WTC11 (cell line): ENCODE results near the gene NUP214.

Experiments used
- ATF3 ChIP-seq: sonication (generic); formaldehyde crosslinking; conservative IDR thresholded peaks from 2 replicates; pipeline ENCODE4 v1.8.1; 2022; ENCODE audit warnings: mild to moderate bottlenecking, missing genetic modification reagents
- CREB1 ChIP-seq: sonication (generic); formaldehyde crosslinking; IDR thresholded peaks from 2 replicates; pipeline ENCODE4 v1.8.0; 2023; ENCODE audit warnings: mild to moderate bottlenecking, missing genetic modification reagents
- FOXJ3 ChIP-seq: sonication (generic); formaldehyde crosslinking; IDR thresholded peaks from 2 replicates; pipeline ENCODE4 v1.9.0; 2021; ENCODE audit warnings: missing genetic modification reagents, mild to moderate bottlenecking, borderline replicate concordance
- HMGA2 ChIP-seq: fragments of 250-450 bp; sonication (Bioruptor Pico); IDR thresholded peaks from 2 replicates; pipeline ENCODE4 v1.4.0; 2021; ENCODE audit warnings: mild to moderate bottlenecking, moderate library complexity
- NR3C1 ChIP-seq: sonication (generic); formaldehyde crosslinking; conservative IDR thresholded peaks from 2 replicates; pipeline ENCODE4 v1.8.1; 2023; ENCODE audit warnings: low read depth, mild to moderate bottlenecking, missing genetic modification reagents
- TCF7 ChIP-seq: sonication (generic); formaldehyde crosslinking; IDR thresholded peaks from 2 replicates; pipeline ENCODE4 v1.8.0; 2022; ENCODE audit warnings: mild to moderate bottlenecking, low read depth, missing genetic modification reagents, moderate library complexity
- USF1 ChIP-seq: sonication (generic); formaldehyde crosslinking; IDR thresholded peaks from 2 replicates; pipeline ENCODE4 v1.8.0; 2022; ENCODE audit warnings: mild to moderate bottlenecking, missing genetic modification reagents
- ZNF138 ChIP-seq: sonication (generic); formaldehyde crosslinking; conservative IDR thresholded peaks from 2 replicates; pipeline ENCODE4 v1.8.1; 2022; ENCODE audit warnings: mild to moderate bottlenecking, moderate library complexity, missing genetic modification reagents
- ZNF423 ChIP-seq: fragments of 250-450 bp; sonication (Bioruptor Pico); IDR thresholded peaks from 2 replicates; pipeline ENCODE4 v2.1.2; 2022; ENCODE audit warnings: mild to moderate bottlenecking, moderate library complexity
- TF ChIP-seq, protein P1 (sequence below): sonication (generic); formaldehyde crosslinking; IDR thresholded peaks from 2 replicates; pipeline ENCODE4 v1.8.0; 2022; ENCODE audit warnings: mild to moderate bottlenecking, missing genetic modification reagents

GRCh38 chr9:131217331-131218031 lies 92.1 kb downstream of the NUP214 start:
- no peak for TF ChIP-seq TCF7
- TF ChIP-seq USF1 (CRISPR knock-in tag): no peak
- TF ChIP-seq, protein P1, sequence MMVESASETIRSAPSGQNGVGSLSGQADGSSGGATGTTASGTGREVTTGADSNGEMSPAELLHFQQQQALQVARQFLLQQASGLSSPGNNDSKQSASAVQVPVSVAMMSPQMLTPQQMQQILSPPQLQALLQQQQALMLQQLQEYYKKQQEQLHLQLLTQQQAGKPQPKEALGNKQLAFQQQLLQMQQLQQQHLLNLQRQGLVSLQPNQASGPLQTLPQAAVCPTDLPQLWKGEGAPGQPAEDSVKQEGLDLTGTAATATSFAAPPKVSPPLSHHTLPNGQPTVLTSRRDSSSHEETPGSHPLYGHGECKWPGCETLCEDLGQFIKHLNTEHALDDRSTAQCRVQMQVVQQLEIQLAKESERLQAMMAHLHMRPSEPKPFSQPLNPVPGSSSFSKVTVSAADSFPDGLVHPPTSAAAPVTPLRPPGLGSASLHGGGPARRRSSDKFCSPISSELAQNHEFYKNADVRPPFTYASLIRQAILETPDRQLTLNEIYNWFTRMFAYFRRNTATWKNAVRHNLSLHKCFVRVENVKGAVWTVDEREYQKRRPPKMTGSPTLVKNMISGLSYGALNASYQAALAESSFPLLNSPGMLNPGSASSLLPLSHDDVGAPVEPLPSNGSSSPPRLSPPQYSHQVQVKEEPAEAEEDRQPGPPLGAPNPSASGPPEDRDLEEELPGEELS: no peak
- TF ChIP-seq FOXJ3 (CRISPR knock-in tag): no peak
- no peak for TF ChIP-seq ZNF423
- no peak for TF ChIP-seq ZNF138 (CRISPR knock-in tag)
- no peak for TF ChIP-seq NR3C1 (CRISPR knock-in tag)
- no peak for TF ChIP-seq HMGA2 (CRISPR knock-in tag)
- TF ChIP-seq CREB1 (CRISPR knock-in tag): no peak
- TF ChIP-seq ATF3 (CRISPR knock-in tag): no peak
